ENCODE results near the gene MRNIP.

MRNIP gene, protein sequence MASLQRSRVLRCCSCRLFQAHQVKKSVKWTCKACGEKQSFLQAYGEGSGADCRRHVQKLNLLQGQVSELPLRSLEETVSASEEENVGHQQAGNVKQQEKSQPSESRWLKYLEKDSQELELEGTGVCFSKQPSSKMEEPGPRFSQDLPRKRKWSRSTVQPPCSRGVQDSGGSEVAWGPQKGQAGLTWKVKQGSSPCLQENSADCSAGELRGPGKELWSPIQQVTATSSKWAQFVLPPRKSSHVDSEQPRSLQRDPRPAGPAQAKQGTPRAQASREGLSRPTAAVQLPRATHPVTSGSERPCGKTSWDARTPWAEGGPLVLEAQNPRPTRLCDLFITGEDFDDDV

DNA sequence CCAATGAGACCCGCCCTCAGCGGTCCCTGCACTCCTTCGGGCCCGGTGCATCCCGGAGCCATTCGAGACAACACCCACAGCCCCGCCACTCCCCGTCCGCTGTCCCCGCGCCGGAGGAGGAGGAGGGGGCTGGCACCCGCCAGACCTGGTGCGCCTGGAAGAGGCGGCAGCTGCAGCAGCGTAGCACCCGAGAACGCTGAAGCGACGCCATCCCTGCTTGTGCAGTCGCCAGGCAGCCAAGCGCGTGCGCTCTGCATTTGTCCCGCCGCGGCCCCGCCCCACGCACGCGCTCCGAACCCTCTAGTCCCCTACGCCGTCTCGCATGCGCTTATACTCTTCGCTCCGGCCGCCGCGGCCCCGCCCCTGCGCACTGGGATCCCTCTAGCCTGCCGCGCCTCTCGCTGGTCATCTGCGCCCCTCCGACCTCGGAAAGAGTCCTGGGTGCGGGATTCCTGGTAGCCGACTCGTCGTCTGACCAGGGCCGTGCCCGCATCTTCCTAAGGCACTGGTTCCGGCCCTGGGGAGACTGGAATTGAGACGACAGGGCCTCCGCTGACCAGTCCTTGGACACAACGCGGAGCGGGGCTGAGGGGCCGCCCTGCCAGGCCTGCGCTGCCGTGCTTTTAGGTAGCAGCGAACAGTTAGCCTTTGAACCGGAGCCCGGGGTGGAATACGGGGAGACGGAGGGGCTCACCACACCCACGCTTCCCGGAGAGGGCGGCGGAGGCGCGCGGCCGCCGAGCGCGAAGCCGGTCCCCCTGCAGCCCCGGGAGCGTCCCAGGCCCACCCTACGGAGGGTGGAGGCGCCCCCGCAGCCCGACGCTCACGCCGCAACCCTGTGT lies at the start of gene MRNIP:
Gene MRNIP (minus strand): TSS at position 232 of the 842 bp plus-strand sequence. CDS start 21 bp downstream, at position 211.
- DNase-seq (ENCODE audit: low read depth) = peak; percentile 83

DNA sequence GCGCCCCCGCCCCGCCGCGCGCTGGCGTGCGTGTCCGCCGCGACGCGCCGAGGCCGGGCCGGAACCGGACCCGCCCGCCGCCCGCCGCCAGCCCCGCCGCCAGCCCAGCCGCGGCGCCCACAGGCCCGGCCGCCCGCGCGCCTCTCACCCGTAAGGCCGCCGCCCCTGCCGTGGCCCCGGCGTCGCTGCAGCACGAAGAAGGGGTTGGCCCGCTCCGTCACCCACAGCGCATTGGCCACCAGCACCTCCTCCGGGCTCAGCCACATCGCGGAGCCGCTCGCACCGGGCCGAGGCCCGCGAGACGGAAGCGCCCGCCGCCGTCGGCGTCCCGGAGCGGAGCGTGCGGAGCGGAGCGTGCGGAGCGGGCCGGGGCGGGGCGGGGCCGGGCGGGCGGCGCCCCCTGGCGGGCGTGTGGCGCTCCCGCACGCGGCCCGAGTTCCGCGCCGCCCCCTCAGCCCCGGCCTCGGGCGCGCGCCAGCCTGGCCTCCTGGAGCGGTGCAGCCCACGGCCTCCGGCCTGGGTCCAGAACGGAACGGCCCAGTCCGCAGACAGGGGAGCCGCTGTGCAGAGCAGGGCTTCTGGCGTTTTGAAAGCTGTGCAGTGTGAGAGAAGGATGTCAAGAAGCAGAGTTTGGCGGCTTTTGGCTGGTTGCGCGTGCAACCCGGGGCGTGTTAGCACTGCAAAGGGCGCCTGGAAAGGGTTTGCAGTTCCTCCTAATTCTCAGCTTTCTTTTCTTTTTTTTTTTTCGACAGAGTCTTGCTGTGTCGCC lies 49.1 kb upstream of the MRNIP start, which contains the start of gene TBC1D9B:
Gene TBC1D9B (minus strand): TSS at position 342 of the 769 bp plus-strand sequence. CDS start 76 bp downstream, at position 266.
- DNase-seq (ENCODE audit: low read depth) = peak; percentile 64

GRCh38 chr5:179906795-179907555 lies 48.4 kb upstream of the MRNIP start:
- no peak for DNase-seq (ENCODE audit: low read depth)

GRCh38 chr5:179906294-179906794 lies 47.7 kb upstream of the MRNIP start:
- DNase-seq (ENCODE audit: low read depth) = no peak

DNA sequence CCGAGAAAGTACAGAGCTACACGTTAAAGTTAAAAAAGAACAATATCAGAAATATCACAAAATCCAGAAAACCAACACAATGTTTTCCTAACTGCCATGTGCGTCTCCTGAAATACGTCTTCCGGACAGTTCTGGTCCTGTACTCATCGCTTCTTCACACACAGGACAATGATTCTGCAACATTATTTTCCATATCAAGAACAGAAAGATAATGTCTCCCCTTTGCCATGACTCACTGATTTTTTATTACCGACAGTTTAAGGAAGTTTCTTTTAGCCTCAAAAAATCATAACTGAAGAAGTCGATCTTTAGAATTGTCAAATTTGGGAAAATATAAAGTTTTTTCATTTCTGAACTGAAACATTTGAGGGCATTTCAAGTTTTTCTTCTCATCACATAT lies 46.5 kb upstream of the MRNIP start:
- no peak for DNase-seq (ENCODE audit: low read depth)

- no peak for DNase-seq (ENCODE audit: low read depth)
Observed at GRCh38 chr5:179904463-179905160, 46.0 kb upstream of the MRNIP start.

DNA sequence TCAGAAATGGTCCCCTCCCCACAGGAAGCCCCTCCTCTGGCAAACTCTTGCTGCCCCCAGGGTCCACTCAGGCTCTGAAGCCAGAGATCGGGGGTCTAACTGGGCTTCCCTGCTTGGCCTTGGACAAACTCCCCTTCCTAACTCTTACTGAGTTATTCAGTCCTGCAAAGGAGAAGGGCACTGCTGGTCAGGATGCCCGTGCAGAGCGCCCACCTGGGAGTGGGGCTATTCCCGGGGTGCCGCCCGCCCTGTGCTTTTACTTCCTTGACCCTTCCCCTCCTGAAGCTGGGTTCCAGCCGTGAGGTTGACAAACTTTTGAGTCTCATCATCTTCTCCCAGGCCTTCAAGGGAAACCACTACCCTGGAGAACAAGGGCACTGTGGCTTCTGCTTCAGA lies 44.1 kb upstream of the MRNIP start:
- DNase-seq (ENCODE audit: low read depth) = no peak

- no peak for DNase-seq (ENCODE audit: low read depth)
Observed at GRCh38 chr5:179901915-179902762, 43.5 kb upstream of the MRNIP start.

- DNase-seq (ENCODE audit: low read depth) = no peak
Observed at GRCh38 chr5:179901462-179901861, 42.8 kb upstream of the MRNIP start.

- DNase-seq (ENCODE audit: low read depth) = no peak
Observed at GRCh38 chr5:179900711-179901110, 42.1 kb upstream of the MRNIP start.

- no peak for DNase-seq (ENCODE audit: low read depth)
Observed at GRCh38 chr5:179900206-179900605, 41.6 kb upstream of the MRNIP start.

GRCh38 chr5:179895861-179896260 lies 37.2 kb upstream of the MRNIP start:
- no peak for DNase-seq (ENCODE audit: low read depth)

DNA sequence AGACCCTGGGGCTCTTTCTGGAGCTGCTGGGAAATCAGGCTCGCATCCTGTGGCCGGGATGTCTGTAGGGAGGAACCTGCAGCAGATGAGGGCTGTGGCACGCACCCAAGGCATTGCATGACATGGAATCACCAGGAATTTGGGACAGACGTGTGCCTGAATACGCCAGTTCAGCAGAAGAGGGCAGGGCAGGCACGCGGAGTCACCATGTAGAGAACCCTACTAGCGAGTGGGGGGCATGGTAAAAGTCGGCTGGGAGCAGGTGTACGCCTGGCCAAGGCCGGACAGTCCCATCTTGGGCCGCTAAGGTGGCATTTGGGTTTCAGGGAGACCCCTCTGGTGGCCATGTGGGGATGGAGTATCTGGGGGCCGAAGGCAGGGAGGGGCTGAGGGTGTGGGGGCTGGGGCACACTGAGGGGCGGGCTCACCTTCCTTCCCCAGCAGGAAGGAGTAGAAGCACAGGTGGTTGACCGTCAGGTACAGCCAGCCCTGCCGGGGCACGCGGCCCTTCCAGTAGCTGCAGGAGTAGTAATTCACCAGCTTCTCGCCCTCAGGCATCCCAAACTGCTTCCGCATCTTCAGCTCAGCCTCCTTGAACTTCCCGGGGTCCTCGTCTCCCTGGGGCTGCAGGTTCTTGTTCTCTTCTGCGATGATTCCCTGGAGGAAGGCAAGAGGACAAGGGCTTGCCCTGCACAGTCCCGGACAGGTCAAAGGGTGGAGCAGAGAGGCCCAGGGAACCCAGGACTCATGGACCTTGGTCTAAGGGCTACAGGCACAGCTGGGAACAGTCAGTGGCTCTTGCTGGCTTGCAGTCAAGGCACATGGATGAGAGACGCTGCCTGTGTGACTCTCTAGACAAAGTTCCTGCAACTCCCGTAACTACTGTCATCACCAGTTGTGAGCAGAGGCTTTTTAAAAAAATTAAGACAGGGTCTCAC lies 35.6 kb upstream of the MRNIP start:
- DNase-seq (ENCODE audit: low read depth) = no peak

- DNase-seq (ENCODE audit: low read depth) = no peak
Observed at GRCh38 chr5:179893076-179893957, 34.7 kb upstream of the MRNIP start.

DNA sequence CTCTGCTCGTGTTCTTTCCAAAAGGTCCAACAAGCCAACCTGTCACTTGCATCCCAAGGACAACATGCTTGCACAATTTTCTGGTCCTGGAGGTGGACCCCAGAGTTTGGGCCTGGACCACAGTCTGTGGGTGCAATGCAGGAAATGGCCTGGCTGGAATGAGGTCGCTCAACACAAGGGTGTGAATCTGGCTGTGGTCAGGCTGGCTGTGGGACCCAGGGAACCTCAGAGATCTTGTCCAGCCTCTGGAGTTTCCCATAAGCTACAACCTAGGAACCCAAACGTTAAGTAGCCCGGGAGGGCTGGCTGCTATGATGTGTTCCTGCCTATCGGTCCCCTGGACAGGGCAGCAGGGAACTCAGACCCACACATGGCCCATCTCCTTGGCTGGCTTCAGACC lies 33.6 kb upstream of the MRNIP start:
- DNase-seq (ENCODE audit: low read depth) = no peak

- DNase-seq (ENCODE audit: low read depth) = no peak
Observed at GRCh38 chr5:179890751-179891682, 32.4 kb upstream of the MRNIP start.

- no peak for DNase-seq (ENCODE audit: low read depth)
Observed at GRCh38 chr5:179889885-179890284, 31.3 kb upstream of the MRNIP start.
